Endodermal cell (in vitro differentiated cells): ENCODE data around the gene CA11. TPM values are rescaled to one million over a fixed set of nuclear protein-coding genes. Genes with fewer than 3 reads are reported as not detected.

Experiments used
- DNase-seq: peaks from one replicate; pipeline ENCODE4 v3.0.0-alpha.2; 2017
- H3K27ac ChIP-seq: 2 replicates; pipeline ENCODE4 v1.5.1; 2013; ENCODE audit warnings: mild to moderate bottlenecking, low read depth, low read length, moderate library complexity
- H3K27me3 ChIP-seq: 2 replicates; pipeline ENCODE4 v1.6.1; 2013; ENCODE audit warnings: mild to moderate bottlenecking, low read length, moderate library complexity; ENCODE audit not compliant: insufficient read depth, control insufficient read depth, poor library complexity, severe bottlenecking
- H3K36me3 ChIP-seq: 2 replicates; pipeline ENCODE4 v1.7.0; 2013; ENCODE audit warnings: mild to moderate bottlenecking, low read length, moderate library complexity; ENCODE audit not compliant: control insufficient read depth, insufficient read depth
- H3K4me1 ChIP-seq: one replicate; pipeline ENCODE4 v1.7.0; 2013; ENCODE audit warnings: low read length; ENCODE audit not compliant: control insufficient read depth, insufficient read depth
- H3K4me3 ChIP-seq: 2 replicates; pipeline ENCODE4 v1.5.1; 2013; ENCODE audit warnings: mild to moderate bottlenecking, low read length, moderate library complexity
- H3K9ac ChIP-seq: 2 replicates; pipeline ENCODE4 v1.6.1; 2013; ENCODE audit warnings: mild to moderate bottlenecking, low read length, moderate library complexity; ENCODE audit not compliant: poor library complexity, severe bottlenecking; ENCODE audit errors: extremely low read depth
- H3K9me3 ChIP-seq: 2 replicates; pipeline ENCODE4 v1.6.1; 2013; ENCODE audit warnings: mild to moderate bottlenecking, low read length, moderate library complexity; ENCODE audit not compliant: control insufficient read depth
- H3K27ac Mint-ChIP-seq: 2 replicates; pipeline ENCODE4 v1.8.0; 2020; ENCODE audit warnings: mixed read lengths
- H3K27me3 Mint-ChIP-seq: 2 replicates; pipeline ENCODE4 v1.8.0; 2021; ENCODE audit warnings: mild to moderate bottlenecking, mixed read lengths; ENCODE audit not compliant: insufficient read depth
- H3K36me3 Mint-ChIP-seq: 2 replicates; pipeline ENCODE4 v1.8.0; 2020; ENCODE audit warnings: low read depth, mixed read lengths
- H3K4me1 Mint-ChIP-seq: 2 replicates; pipeline ENCODE4 v1.8.0; 2020; ENCODE audit warnings: mixed read lengths
- H3K4me3 Mint-ChIP-seq: 2 replicates; pipeline ENCODE4 v1.8.0; 2020; ENCODE audit warnings: mild to moderate bottlenecking, moderate library complexity, mixed read lengths
- H3K9me3 Mint-ChIP-seq: 2 replicates; pipeline ENCODE4 v1.8.0; 2020; ENCODE audit warnings: mild to moderate bottlenecking, mixed read lengths
- CTCF ChIP-seq: fragments of 200-600 bp; sonication (generic); conservative IDR thresholded peaks from 2 replicates; pipeline ENCODE4 v1.5.0; 2021; ENCODE audit warnings: antibody characterized with exemption, mild to moderate bottlenecking
- WGBS, 2 experiments: methylation state at CpG; one replicate each; pipeline versions ENCODE4 v1.1.5 to v1.1.7; 2013; ENCODE audit warnings: missing lambda C conversion rate in 2 of 2, mixed read lengths in 1 of 2; ENCODE audit not compliant: insufficient coverage in 1 of 2, insufficient read length in 1 of 2; 5-methylcytosine and 5-hydroxymethylcytosine counted together
- total RNA-seq, 2 donors: library from RNA; stranded (reverse); fragmentation: NEBNext Ultra II Directional in 1 of 2; extraction: Animal tissue kit (Norgen Biotek cat#: 25700) in 1 of 2; gene quantifications; 2 replicates in 1 of 2; 3 replicates in 1 of 2; pipeline ENCODE4 v1.2.1, GENCODE V29; 2021

CA11 gene
- total RNA-seq, 2 donors from 2014 or later = 75.0 to 82.6 TPM

GRCh38 chr19:48611872-48612271, 34.1 kb downstream of the CA11 start:
- no peak overlapping the region for H3K4me3 ChIP-seq
- H3K27ac Mint-ChIP-seq = no peak overlapping the region
- peaks cover 19% of the 10 kb centered on the region for H3K36me3 Mint-ChIP-seq
- H3K9ac ChIP-seq = no peak overlapping the region
- H3K9me3 Mint-ChIP-seq = no peaks in the 10 kb centered on the region
- DNase-seq = no peak
- H3K9me3 ChIP-seq = no peaks in the 10 kb centered on the region
- no peaks in the 10 kb centered on the region for H3K27me3 ChIP-seq
- H3K27ac ChIP-seq = no peak overlapping the region
- H3K4me1 Mint-ChIP-seq = peaks cover 27% of the 10 kb centered on the region
- H3K27me3 Mint-ChIP-seq = no peaks in the 10 kb centered on the region
- H3K4me3 Mint-ChIP-seq = no peak overlapping the region
- peaks cover 20% of the 10 kb centered on the region for H3K36me3 ChIP-seq
- peaks cover 20% of the 10 kb centered on the region for H3K4me1 ChIP-seq
- no peak for TF ChIP-seq CTCF
- 93 to 96% methylated on average over 9 to 14 of the region's 14 CpGs for WGBS, 2 experiments

DNA sequence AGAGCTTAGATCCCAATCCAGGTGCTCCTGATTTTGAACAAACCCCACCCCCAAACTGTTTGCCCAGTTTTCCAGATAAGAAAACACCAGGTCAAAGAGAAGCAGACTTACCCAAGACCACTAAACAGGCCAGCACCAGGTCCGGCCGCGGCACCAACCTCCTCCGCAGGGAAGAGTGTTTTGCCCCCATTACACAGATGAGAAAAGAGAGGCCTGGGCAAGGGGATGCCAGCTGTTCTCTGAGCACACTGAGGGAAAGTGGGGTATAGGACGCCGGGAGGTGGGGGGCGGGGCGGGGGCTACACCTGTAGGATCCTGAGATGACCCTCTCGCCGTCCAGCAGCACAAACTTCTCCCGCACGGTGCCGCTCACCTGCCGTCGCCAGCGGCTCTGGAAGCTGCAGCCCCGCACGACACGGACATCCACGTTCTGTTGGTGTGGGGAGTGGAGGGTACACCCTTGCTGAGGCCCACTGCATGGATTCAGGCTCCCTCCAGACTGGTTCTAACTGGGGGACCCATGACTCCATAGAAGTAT, 36.3 kb downstream of the CA11 start:
- H3K27ac ChIP-seq = no peak overlapping the region
- no peaks in the 10 kb centered on the region for H3K9me3 Mint-ChIP-seq
- no peaks in the 10 kb centered on the region for H3K27me3 ChIP-seq
- no peak overlapping the region for H3K4me3 ChIP-seq
- no peaks in the 10 kb centered on the region for H3K27me3 Mint-ChIP-seq
- peaks cover 3% of the 10 kb centered on the region for H3K36me3 Mint-ChIP-seq
- H3K36me3 ChIP-seq = peaks cover 4% of the 10 kb centered on the region
- no peak for DNase-seq
- 97 to 98% methylated on average over 5 to 20 of the region's 20 CpGs for WGBS, 2 experiments
- peaks cover 5% of the 10 kb centered on the region for H3K4me1 ChIP-seq
- TF ChIP-seq CTCF = no peak
- no peaks in the 10 kb centered on the region for H3K9me3 ChIP-seq
- no peak overlapping the region for H3K9ac ChIP-seq
- H3K4me1 Mint-ChIP-seq = peaks cover 11% of the 10 kb centered on the region
- no peak overlapping the region for H3K4me3 Mint-ChIP-seq
- no peak overlapping the region for H3K27ac Mint-ChIP-seq

GRCh38 chr19:48608798-48609263, 37.2 kb downstream of the CA11 start:
- peaks cover 5% of the 10 kb centered on the region for H3K4me1 Mint-ChIP-seq
- TF ChIP-seq CTCF = peak; percentile 76
- Histone ChIP-seq H3K36me3 (peaks cover 4% of the 10 kb centered on the region), H3K27ac (peak overlapping the region; percentile 12), H3K9ac (no peak overlapping the region), H3K4me3 (no peak overlapping the region), H3K27me3 (no peaks in the 10 kb centered on the region), H3K9me3 (no peaks in the 10 kb centered on the region), H3K4me1 (no peaks in the 10 kb centered on the region)
- 49 to 74% methylated on average over 4 to 9 of the region's 9 CpGs for whole genome bisulfite sequencing, 2 experiments
- peak; percentile 87 for DNase-seq
- no peaks in the 10 kb centered on the region for H3K27me3 Mint-ChIP-seq
- no peaks in the 10 kb centered on the region for H3K9me3 Mint-ChIP-seq
- H3K4me3 Mint-ChIP-seq = no peak overlapping the region
- H3K36me3 Mint-ChIP-seq = no peaks in the 10 kb centered on the region
- peak overlapping the region; percentile 79 for H3K27ac Mint-ChIP-seq
